H9 (cell line): ENCODE results near the gene DIAPH3. TPM values are rescaled to one million over a fixed set of nuclear protein-coding genes. Genes with fewer than 3 reads are reported as not detected.

Experiments
- DNase-seq: peaks from one replicate; pipeline ENCODE4 v3.0.0-alpha.2; 2017
- H2AFZ ChIP-seq: one replicate; pipeline ENCODE4 v1.6.1; 2013; ENCODE audit warnings: mild to moderate bottlenecking, low read length, control low read depth, moderate library complexity
- H2AK5ac ChIP-seq: 2 replicates; pipeline ENCODE4 v1.6.1; 2013; ENCODE audit warnings: low read length, control low read depth, mixed read lengths; ENCODE audit not compliant: insufficient read length
- H2BK120ac ChIP-seq: one replicate; pipeline ENCODE4 v1.6.1; 2013; ENCODE audit warnings: low read depth, mild to moderate bottlenecking, low read length, control low read depth, inconsistent platforms; ENCODE audit not compliant: poor library complexity, severe bottlenecking
- H2BK12ac ChIP-seq: 2 replicates; pipeline ENCODE4 v1.6.1; 2013; ENCODE audit warnings: low read length, control low read depth, mixed read lengths, low read depth; ENCODE audit not compliant: insufficient read length
- H2BK15ac ChIP-seq: 2 replicates; pipeline ENCODE4 v1.6.1; 2013; ENCODE audit warnings: low read depth, low read length, control low read depth
- H2BK20ac ChIP-seq: one replicate; pipeline ENCODE4 v1.6.1; 2013; ENCODE audit warnings: low read depth, mild to moderate bottlenecking, low read length, control low read depth, inconsistent platforms; ENCODE audit not compliant: poor library complexity, severe bottlenecking
- H2BK5ac ChIP-seq: 2 replicates; pipeline ENCODE4 v1.6.1; 2013; ENCODE audit warnings: low read length, control low read depth, mixed read lengths; ENCODE audit not compliant: insufficient read length
- H3K14ac ChIP-seq: 2 replicates; pipeline ENCODE4 v1.6.1; 2013; ENCODE audit warnings: low read length, control low read depth; ENCODE audit not compliant: insufficient read depth
- H3K18ac ChIP-seq: 2 replicates; pipeline ENCODE4 v1.6.1; 2013; ENCODE audit warnings: low read depth, mild to moderate bottlenecking, mixed read lengths, low read length, control low read depth; ENCODE audit not compliant: insufficient read length
- H3K23ac ChIP-seq: 2 replicates; pipeline ENCODE4 v1.6.1; 2013; ENCODE audit warnings: low read length, control low read depth, mixed read lengths, low read depth; ENCODE audit not compliant: insufficient read length
- H3K23me2 ChIP-seq: 2 replicates; pipeline ENCODE4 v1.6.1; 2013; ENCODE audit warnings: low read depth, mild to moderate bottlenecking, mixed read lengths, low read length, control low read depth; ENCODE audit not compliant: insufficient read length, poor library complexity, severe bottlenecking
- H3K27ac ChIP-seq: 2 replicates; pipeline ENCODE4 v1.5.1; 2013; ENCODE audit warnings: low read length, control low read depth, mixed read lengths, low read depth; ENCODE audit not compliant: insufficient read length
- H3K27me3 ChIP-seq: 2 replicates; pipeline ENCODE4 v1.6.1; 2013; ENCODE audit warnings: low read length, control low read depth, inconsistent platforms; ENCODE audit not compliant: insufficient read depth
- H3K4ac ChIP-seq: 2 replicates; pipeline ENCODE4 v1.6.1; 2013; ENCODE audit warnings: low read depth, mild to moderate bottlenecking, control low read depth, inconsistent platforms, low read length, moderate library complexity
- H3K4me1 ChIP-seq: 2 replicates; pipeline ENCODE4 v1.6.1; 2013; ENCODE audit warnings: low read length, control low read depth, inconsistent platforms; ENCODE audit not compliant: insufficient read depth
- H3K4me2 ChIP-seq: 2 replicates; pipeline ENCODE4 v1.6.1; 2013; ENCODE audit warnings: low read length, control low read depth, mixed read lengths; ENCODE audit not compliant: insufficient read length, insufficient read depth
- H3K56ac ChIP-seq: 2 replicates; pipeline ENCODE4 v1.6.1; 2013; ENCODE audit warnings: low read depth, mild to moderate bottlenecking, mixed read lengths, low read length, control low read depth; ENCODE audit not compliant: insufficient read length
- H3K79me1 ChIP-seq: 2 replicates; pipeline ENCODE4 v1.6.1; 2013; ENCODE audit warnings: low read depth, mild to moderate bottlenecking, moderate library complexity, low read length, control low read depth, inconsistent platforms; ENCODE audit not compliant: insufficient read depth, poor library complexity, severe bottlenecking
- H3K79me2 ChIP-seq: 2 replicates; pipeline ENCODE4 v1.6.1; 2013; ENCODE audit warnings: low read length, control low read depth, inconsistent platforms; ENCODE audit not compliant: insufficient read depth
- H3K9ac ChIP-seq: 2 replicates; pipeline ENCODE4 v1.6.1; 2013; ENCODE audit warnings: low read length, control low read depth, mixed read lengths; ENCODE audit not compliant: insufficient read length; ENCODE audit errors: extremely low read depth
- H3K9me3 ChIP-seq: one replicate; pipeline ENCODE4 v1.6.1; 2013; ENCODE audit warnings: low read depth, low read length, inconsistent platforms; ENCODE audit not compliant: control insufficient read depth
- H3T11ph ChIP-seq: one replicate; pipeline ENCODE4 v1.6.1; 2013; ENCODE audit warnings: mild to moderate bottlenecking, low read length, control low read depth, inconsistent platforms
- H4K20me1 ChIP-seq: one replicate; pipeline ENCODE4 v1.6.1; 2013; ENCODE audit not compliant: control insufficient read depth, insufficient read length, insufficient read depth
- H4K5ac ChIP-seq: 2 replicates; pipeline ENCODE4 v1.6.1; 2013; ENCODE audit warnings: low read depth, mild to moderate bottlenecking, mixed read lengths, low read length, control low read depth; ENCODE audit not compliant: insufficient read length
- H4K8ac ChIP-seq: replicated peaks from 2 replicates; pipeline ENCODE4 v1.6.1; 2013; ENCODE audit warnings: low read length, control low read depth, mixed read lengths, low read depth; ENCODE audit not compliant: insufficient read length
- H4K91ac ChIP-seq: 2 replicates; pipeline ENCODE4 v1.6.1; 2013; ENCODE audit warnings: low read depth, mild to moderate bottlenecking, moderate library complexity, mixed read lengths, low read length, control low read depth; ENCODE audit not compliant: insufficient read length
- H3K27ac Mint-ChIP-seq, 3 experiments: 2 replicates in 2 of 3; 3 replicates in 1 of 3; pipeline ENCODE4 v1.8.0; 2020 to 2021; ENCODE audit warnings: mixed read lengths in 3 of 3, mild to moderate bottlenecking in 1 of 3, moderate library complexity in 1 of 3
- H3K27me3 Mint-ChIP-seq: 2 replicates; pipeline ENCODE4 v1.8.0; 2021; ENCODE audit warnings: low read depth, mild to moderate bottlenecking, moderate library complexity, mixed read lengths
- H3K36me3 Mint-ChIP-seq, 3 experiments: 2 replicates in 2 of 3; 3 replicates in 1 of 3; pipeline ENCODE4 v1.8.0; 2020 to 2021; ENCODE audit warnings: low read depth in 3 of 3, mixed read lengths in 3 of 3; ENCODE audit not compliant: insufficient read depth in 1 of 3
- H3K4me1 Mint-ChIP-seq, 2 experiments: 2 replicates each; pipeline ENCODE4 v1.8.0; 2020; ENCODE audit warnings: mixed read lengths in 2 of 2
- H3K4me3 Mint-ChIP-seq, 2 experiments: 2 replicates in 1 of 2; 3 replicates in 1 of 2; pipeline ENCODE4 v1.8.0; 2020 to 2021; ENCODE audit warnings: mild to moderate bottlenecking in 2 of 2, mixed read lengths in 2 of 2, moderate library complexity in 1 of 2
- H3K9me3 Mint-ChIP-seq, 2 experiments: 2 replicates in 1 of 2; 3 replicates in 1 of 2; pipeline ENCODE4 v1.8.0; 2020; ENCODE audit warnings: mild to moderate bottlenecking in 2 of 2, mixed read lengths in 2 of 2, moderate library complexity in 1 of 2
- WGBS: extraction: QIAGEN DNeasy Blood & Tissue Kit; methylation state at CpG from one replicate; pipeline ENCODE4 v1.1.7; 2013; ENCODE audit warnings: missing lambda C conversion rate, low lambda C conversion rate, mixed read lengths; ENCODE audit not compliant: insufficient read length; ENCODE audit errors: extremely low coverage; 5-methylcytosine and 5-hydroxymethylcytosine counted together
- total RNA-seq: library from RNA; stranded (reverse); gene quantifications from 2 replicates; pipeline ENCODE4 v1.2.1, GENCODE V29; 2021
- TF ChIP-seq, protein P1 (sequence below): fragments of 200-600 bp; sonication (generic); conservative IDR thresholded peaks from 3 replicates; pipeline ENCODE4 v1.8.0; 2021; ENCODE audit warnings: antibody characterized with exemption, mild to moderate bottlenecking

DIAPH3 gene
- total RNA-seq, 1 experiment from 2014 or later, result 23.1 TPM

DNA sequence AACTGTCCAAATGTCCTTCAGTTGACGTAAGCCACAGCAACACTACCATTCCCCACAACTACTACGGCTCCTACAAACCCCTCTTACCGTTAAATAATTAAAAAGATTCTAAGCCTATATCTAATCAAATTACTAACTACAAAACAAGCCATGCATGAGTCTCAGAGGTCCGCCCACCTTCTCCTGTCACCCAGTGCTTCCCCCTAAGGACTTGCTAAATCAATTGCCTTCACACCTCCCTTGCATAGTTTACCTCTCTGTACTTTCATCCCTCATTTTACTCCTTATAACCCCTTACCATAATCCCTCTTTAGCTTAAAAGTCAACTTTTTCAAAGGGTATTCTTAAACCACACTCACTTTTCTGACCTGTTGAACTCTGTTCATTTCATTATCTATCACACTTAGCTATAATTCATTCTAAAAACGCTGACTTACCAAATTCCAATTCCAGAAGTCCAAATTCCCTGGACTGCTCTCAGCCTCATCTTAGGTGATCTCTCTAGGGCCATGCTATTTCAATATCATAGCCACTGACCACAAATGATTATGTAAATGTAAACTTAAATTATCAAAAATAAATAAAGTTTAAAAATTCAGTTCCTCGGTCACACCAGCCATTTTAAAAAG lies 187.8 kb downstream of the DIAPH3 start:
- H3K9ac ChIP-seq, result no peak overlapping the region
- H2BK120ac ChIP-seq, result no peak overlapping the region
- TF ChIP-seq, protein P1, sequence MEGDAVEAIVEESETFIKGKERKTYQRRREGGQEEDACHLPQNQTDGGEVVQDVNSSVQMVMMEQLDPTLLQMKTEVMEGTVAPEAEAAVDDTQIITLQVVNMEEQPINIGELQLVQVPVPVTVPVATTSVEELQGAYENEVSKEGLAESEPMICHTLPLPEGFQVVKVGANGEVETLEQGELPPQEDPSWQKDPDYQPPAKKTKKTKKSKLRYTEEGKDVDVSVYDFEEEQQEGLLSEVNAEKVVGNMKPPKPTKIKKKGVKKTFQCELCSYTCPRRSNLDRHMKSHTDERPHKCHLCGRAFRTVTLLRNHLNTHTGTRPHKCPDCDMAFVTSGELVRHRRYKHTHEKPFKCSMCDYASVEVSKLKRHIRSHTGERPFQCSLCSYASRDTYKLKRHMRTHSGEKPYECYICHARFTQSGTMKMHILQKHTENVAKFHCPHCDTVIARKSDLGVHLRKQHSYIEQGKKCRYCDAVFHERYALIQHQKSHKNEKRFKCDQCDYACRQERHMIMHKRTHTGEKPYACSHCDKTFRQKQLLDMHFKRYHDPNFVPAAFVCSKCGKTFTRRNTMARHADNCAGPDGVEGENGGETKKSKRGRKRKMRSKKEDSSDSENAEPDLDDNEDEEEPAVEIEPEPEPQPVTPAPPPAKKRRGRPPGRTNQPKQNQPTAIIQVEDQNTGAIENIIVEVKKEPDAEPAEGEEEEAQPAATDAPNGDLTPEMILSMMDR, result no peak
- no peak overlapping the region for H3K14ac ChIP-seq
- WGBS, result 100% methylated on average over 2 of the region's 6 CpGs
- no peak overlapping the region for H4K91ac ChIP-seq
- H4K20me1 ChIP-seq, result no peaks in the 10 kb centered on the region
- H3K79me2 ChIP-seq, result no peaks in the 10 kb centered on the region
- H3K4me2 ChIP-seq, result no peak overlapping the region
- no peak overlapping the region for H2BK20ac ChIP-seq
- H2AFZ ChIP-seq, result no peak overlapping the region
- Mint-ChIP-seq H3K36me3 (peaks cover under 1 to 4% (median 3%) of the 10 kb centered on the region in 3 experiments; a peak in 4 of 7 replicates), H3K4me1 (peaks cover under 1 to 6% of the 10 kb centered on the region in 2 experiments), H3K4me3 (no peak overlapping the region), H3K27me3 (no peaks in the 10 kb centered on the region), H3K27ac (no peak overlapping the region), H3K9me3 (no peaks in the 10 kb centered on the region)
- H3K27ac ChIP-seq, result no peak overlapping the region
- H4K8ac ChIP-seq, result no peak overlapping the region
- no peaks in the 10 kb centered on the region for H3K79me1 ChIP-seq
- H2AK5ac ChIP-seq, result no peak overlapping the region
- no peak overlapping the region for H2BK15ac ChIP-seq
- no peak overlapping the region for H2BK12ac ChIP-seq
- H4K5ac ChIP-seq, result no peak overlapping the region
- H3K56ac ChIP-seq, result no peak overlapping the region
- no peaks in the 10 kb centered on the region for H3K9me3 ChIP-seq
- H2BK5ac ChIP-seq, result no peak overlapping the region
- no peak overlapping the region for H3K18ac ChIP-seq
- no peaks in the 10 kb centered on the region for H3K27me3 ChIP-seq
- no peaks in the 10 kb centered on the region; the same call in 1 of the 2 replicates for H3K4me1 ChIP-seq
- no peaks in the 10 kb centered on the region for H3K23me2 ChIP-seq
- no peak for DNase-seq
- no peak overlapping the region for H3K23ac ChIP-seq
- no peak overlapping the region for H3T11ph ChIP-seq
- H3K4ac ChIP-seq, result no peak overlapping the region
